ENCODE results near the gene YIPF2.

Gene YIPF2

GRCh38 chr19:10876459-10877240 lies 51.8 kb downstream of the YIPF2 start:
- DNase-seq (ENCODE audit: low read depth in 2 of 2), result no peak

- DNase-seq (ENCODE audit: low read depth in 2 of 2), result no peak
Measured at GRCh38 chr19:10874024-10874423, 54.4 kb downstream of the YIPF2 start.

- peak in 1 of 2 experiments; percentile 24 for DNase-seq (ENCODE audit: low read depth in 2 of 2)
Measured at GRCh38 chr19:10872546-10873107, 55.8 kb downstream of the YIPF2 start.

Measured in stimulated activated CD4-positive, alpha-beta T cell treated with anti-CD3 and anti-CD28 coated beads, Interleukin-12 subunit alpha, Interleukin-12 subunit beta, amount 100 ng/mL, for 24 hours (primary cell).